Kidney (tissue), 14 donors: ENCODE results near the gene EIF4E2. TPM values are rescaled to one million over a fixed set of nuclear protein-coding genes. Genes with fewer than 3 reads are reported as not detected.

Experiments used
- DNase-seq, 5 donors: peaks; one replicate each; pipeline ENCODE4 v3.0.0-alpha.2; 2013 to 2020
- FAIRE-seq: peaks from 2 replicates; lab custom pipeline; 2012; peaks lifted over from hg19 to GRCh38; lab: Jason Lieb, UNC
- H3K27ac ChIP-seq, 2 donors: one replicate each; pipeline ENCODE4 v1.7.0; 2013; ENCODE audit warnings: low read depth in 2 of 2, low read length in 2 of 2, inconsistent platforms in 1 of 2
- H3K27me3 ChIP-seq: one replicate; pipeline ENCODE4 v1.7.1; 2013; ENCODE audit warnings: low read length, inconsistent platforms; ENCODE audit not compliant: control insufficient read depth, insufficient read depth
- H3K36me3 ChIP-seq, 3 donors: one replicate each; pipeline versions ENCODE4 v1.7.0 to v1.7.1; 2013; ENCODE audit warnings: low read length in 3 of 3, control low read depth in 1 of 3, inconsistent platforms in 1 of 3; ENCODE audit not compliant: insufficient read depth in 3 of 3, control insufficient read depth in 2 of 3
- H3K4me1 ChIP-seq, 3 donors: one replicate each; pipeline versions ENCODE4 v1.7.0 to v1.7.1; 2013; ENCODE audit warnings: low read length in 3 of 3, inconsistent platforms in 1 of 3, low read depth in 1 of 3; ENCODE audit not compliant: control insufficient read depth in 2 of 3, insufficient read depth in 2 of 3
- H3K4me3 ChIP-seq, 3 donors: one replicate each; pipeline versions ENCODE4 v1.7.0 to v1.8.1; 2013; ENCODE audit warnings: low read length in 3 of 3, control low read depth in 1 of 3, inconsistent platforms in 1 of 3
- H3K9ac ChIP-seq, 3 donors: one replicate each; pipeline versions ENCODE4 v1.7.0 to v1.7.1; 2013; ENCODE audit warnings: low read length in 3 of 3, control low read depth in 1 of 3, inconsistent platforms in 1 of 3
- H3K9me3 ChIP-seq, 3 donors: one replicate each; pipeline versions ENCODE4 v1.7.0 to v1.7.1; 2013; ENCODE audit warnings: low read length in 3 of 3, control low read depth in 1 of 3, inconsistent platforms in 1 of 3; ENCODE audit not compliant: control insufficient read depth in 2 of 3, insufficient read depth in 1 of 3
- intact Hi-C: fragments of 100-400 bp; cut with DNase I; formaldehyde crosslinking; loops from one replicate; pipeline ENCODE4 v1.11.1; 2022
- polyA plus RNA-seq: library from polyadenylated mRNA; stranded (reverse); fragments of 350-450 nt; fragmentation: Illumina TruSeq; extraction: RNeasy Lipid Tissue Mini Kit (QIAGEN cat#74804); gene quantifications from one replicate; pipeline ENCODE4 v1.2.3, GENCODE V29; 2014; ENCODE audit warnings: low read depth, low replicate concordance; ENCODE audit not compliant: insufficient read depth
- total RNA-seq: library from RNA; stranded (reverse); fragmentation: NEBNext Ultra II Directional; extraction: Animal tissue kit (Norgen Biotek cat#: 25700); gene quantifications from one replicate; pipeline ENCODE4 v1.2.1, GENCODE V29; 2021
- TF ChIP-seq, protein P1 (sequence below): IDR thresholded peaks from 3 replicates; pipeline ENCODE4 v1.5.1; 2012; ENCODE audit warnings: mild to moderate bottlenecking, moderate library complexity, borderline replicate concordance; ENCODE audit not compliant: insufficient read depth; ENCODE audit errors: extremely low read depth
- donor health status: control.
- donor health status: control.
- donor health status: control.
- donor health status: control.
- donor health status: control.
- donor health status: DM: yes; HTN: yes; CAD: no.
- donor health status: Normal renal cell carcinoma (clear cell type).

EIF4E2 gene
- total and polyA plus RNA-seq, 2 donors from 2014 or later, result 78.3 to 79.2 TPM

- FAIRE-seq, result no peak
- TF ChIP-seq, protein P1, sequence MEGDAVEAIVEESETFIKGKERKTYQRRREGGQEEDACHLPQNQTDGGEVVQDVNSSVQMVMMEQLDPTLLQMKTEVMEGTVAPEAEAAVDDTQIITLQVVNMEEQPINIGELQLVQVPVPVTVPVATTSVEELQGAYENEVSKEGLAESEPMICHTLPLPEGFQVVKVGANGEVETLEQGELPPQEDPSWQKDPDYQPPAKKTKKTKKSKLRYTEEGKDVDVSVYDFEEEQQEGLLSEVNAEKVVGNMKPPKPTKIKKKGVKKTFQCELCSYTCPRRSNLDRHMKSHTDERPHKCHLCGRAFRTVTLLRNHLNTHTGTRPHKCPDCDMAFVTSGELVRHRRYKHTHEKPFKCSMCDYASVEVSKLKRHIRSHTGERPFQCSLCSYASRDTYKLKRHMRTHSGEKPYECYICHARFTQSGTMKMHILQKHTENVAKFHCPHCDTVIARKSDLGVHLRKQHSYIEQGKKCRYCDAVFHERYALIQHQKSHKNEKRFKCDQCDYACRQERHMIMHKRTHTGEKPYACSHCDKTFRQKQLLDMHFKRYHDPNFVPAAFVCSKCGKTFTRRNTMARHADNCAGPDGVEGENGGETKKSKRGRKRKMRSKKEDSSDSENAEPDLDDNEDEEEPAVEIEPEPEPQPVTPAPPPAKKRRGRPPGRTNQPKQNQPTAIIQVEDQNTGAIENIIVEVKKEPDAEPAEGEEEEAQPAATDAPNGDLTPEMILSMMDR, result no peak
- H3K4me3 ChIP-seq, result no peak overlapping the region
- no peak overlapping the region for H3K9ac ChIP-seq
- peak overlapping the region; percentile 6 to 41 for H3K27ac ChIP-seq
- H3K27me3 ChIP-seq, result no peaks in the 10 kb centered on the region
- no peaks in the 10 kb centered on the region for H3K36me3 ChIP-seq
- H3K9me3 ChIP-seq, result no peaks in the 10 kb centered on the region
- peaks cover 0 to 7% (median 4%) of the 10 kb centered on the region in 3 donors for H3K4me1 ChIP-seq
- peak in 1 of 5 donors; percentile 84 for DNase-seq
- intact Hi-C loops, result no loop called here
These were observed 38.4 kb downstream of the EIF4E2 start for GRCh38 chr2:232588680-232589585.

DNA sequence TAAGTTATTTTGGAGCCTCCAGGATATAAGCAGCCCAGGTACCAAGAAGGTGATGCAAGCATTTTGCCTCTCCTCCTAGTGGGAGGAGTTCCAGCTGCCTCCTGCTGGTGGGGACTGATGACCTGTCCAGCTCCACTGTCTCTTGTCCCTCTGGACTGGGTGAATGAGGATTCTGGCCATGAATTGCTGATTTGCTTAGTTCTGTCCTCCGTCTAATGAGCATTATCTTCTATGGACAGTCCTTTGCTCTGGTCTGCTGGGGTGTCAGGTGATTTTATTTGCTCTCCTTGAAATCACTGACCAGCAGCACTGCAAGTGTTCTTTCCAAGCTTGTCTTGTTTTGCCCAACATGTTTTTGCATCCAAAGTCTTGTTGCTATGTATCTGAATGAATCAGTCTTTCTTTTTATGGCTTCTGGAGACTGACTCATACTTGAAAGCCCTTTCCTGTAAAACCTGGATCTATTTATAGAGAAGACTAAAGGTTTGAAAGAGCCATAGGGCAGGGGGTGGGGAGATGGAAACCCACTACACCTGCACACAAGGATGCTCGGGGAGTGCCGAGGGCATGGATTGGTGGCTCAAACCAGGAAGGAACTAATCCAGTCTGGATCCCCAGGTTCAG, 42.4 kb downstream of the EIF4E2 start:
- FAIRE-seq, result no peak

DNA sequence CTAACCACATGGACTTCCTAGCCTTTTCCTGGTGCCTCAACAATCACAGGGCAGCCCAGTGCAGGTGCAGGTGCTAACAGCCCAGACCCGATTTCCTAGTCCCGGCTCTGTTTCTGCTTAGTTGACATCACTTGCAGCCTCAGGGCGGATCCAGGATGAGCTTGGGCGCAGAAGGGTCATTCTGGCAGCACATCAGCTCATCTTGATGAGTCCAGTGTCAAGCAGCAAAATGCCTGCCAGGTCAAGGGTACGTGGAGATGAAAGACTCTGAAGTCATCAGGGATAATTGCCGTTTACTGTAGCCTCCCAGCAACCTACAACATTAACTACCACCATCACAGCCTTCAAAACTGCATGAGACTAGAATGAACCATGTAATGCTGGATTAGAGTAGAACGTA, 43.5 kb downstream of the EIF4E2 start:
- Histone ChIP-seq H3K27me3 (no peaks in the 10 kb centered on the region), H3K36me3 (no peaks in the 10 kb centered on the region), H3K4me3 (no peak overlapping the region), H3K27ac (no peak overlapping the region), H3K4me1 (peaks cover 0 to 4% (median 0%) of the 10 kb centered on the region in 3 donors), H3K9ac (no peak overlapping the region), H3K9me3 (no peaks in the 10 kb centered on the region)
- TF ChIP-seq, protein P1, result no peak
- FAIRE-seq (no peak), DNase-seq (no peak)
- intact Hi-C loops, result no loop called here

More for the DNA sequence above, 42.4 kb downstream of the EIF4E2 start:
- intact Hi-C loops, result no loop called here
- DNase-seq, result peak in 1 of 5 donors; percentile 83
- Histone ChIP-seq H3K9me3 (no peaks in the 10 kb centered on the region), H3K4me1 (peaks cover 0 to 7% (median 0%) of the 10 kb centered on the region in 3 donors), H3K27ac (peak overlapping the region in 1 of 2 donors; percentile 59), H3K27me3 (no peaks in the 10 kb centered on the region), H3K9ac (no peak overlapping the region), H3K36me3 (no peaks in the 10 kb centered on the region), H3K4me3 (no peak overlapping the region)
- TF ChIP-seq, protein P1, result peak; percentile 11
